Ammon's horn (tissue), 1 donor: Measurements from ENCODE around the gene NR2E1.
A peak's percentile ranks its signal among the peaks of the same experiment; 100 is the strongest.

Source experiments
- DNase-seq: peaks from one replicate; pipeline ENCODE4 v3.0.0-alpha.2; 2016; ENCODE audit warnings: low spot score

Gene NR2E1

GRCh38 chr6:108156180-108156937 is 9.5 kb upstream of the NR2E1 start:
- DNase-seq = no peak

- no peak for DNase-seq
Observed at GRCh38 chr6:108156938-108157233, 8.9 kb upstream of the NR2E1 start.

- no peak for DNase-seq
Observed at GRCh38 chr6:108157234-108157980, 8.4 kb upstream of the NR2E1 start.

DNA sequence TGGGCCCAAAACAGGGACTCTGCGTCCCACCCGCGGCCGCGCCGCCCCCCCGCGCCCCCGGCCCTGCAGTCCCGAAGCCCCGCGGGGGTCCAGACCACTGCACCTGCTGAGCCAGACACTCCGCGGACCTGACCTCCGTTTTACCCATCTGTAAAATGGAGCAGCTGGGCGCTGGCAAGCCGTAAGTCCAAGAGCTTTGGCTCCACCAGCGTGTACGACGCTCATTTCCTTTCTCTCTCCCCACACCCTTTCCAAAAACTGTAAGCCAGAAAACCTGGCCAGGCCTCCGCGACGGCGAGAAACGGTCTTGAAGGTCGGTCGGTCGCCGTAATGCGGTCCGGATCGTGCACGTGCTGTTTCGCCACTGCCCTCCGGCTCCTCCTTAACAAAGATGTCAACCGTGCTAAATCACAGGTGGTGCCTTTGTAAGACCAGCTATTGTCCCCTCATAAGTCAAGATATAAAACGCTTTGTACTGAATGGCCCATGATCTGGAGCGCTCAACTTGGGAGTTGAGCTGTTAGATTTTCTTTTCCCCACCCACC is 7.8 kb upstream of the NR2E1 start:
- no peak for DNase-seq

DNA sequence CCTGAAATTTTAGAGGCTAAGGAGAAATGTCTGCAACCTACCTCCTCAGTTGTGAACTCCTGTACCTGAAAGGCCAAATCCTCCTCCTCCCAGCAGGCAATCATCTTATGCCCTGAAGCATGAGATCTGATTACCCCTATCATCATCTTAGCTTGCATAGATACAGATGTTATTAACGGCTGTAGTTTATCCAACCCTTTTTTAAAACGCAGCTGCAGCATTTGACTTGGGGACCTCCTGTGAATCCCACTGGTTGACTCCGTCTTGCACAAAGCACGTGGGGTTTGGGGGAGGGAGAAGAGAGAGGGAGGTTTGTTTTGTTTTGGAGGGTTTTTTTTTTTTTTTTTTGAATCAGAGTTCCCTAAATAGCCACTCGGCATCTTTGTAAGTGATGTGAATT is 5.8 kb upstream of the NR2E1 start:
- no peak for DNase-seq

DNA sequence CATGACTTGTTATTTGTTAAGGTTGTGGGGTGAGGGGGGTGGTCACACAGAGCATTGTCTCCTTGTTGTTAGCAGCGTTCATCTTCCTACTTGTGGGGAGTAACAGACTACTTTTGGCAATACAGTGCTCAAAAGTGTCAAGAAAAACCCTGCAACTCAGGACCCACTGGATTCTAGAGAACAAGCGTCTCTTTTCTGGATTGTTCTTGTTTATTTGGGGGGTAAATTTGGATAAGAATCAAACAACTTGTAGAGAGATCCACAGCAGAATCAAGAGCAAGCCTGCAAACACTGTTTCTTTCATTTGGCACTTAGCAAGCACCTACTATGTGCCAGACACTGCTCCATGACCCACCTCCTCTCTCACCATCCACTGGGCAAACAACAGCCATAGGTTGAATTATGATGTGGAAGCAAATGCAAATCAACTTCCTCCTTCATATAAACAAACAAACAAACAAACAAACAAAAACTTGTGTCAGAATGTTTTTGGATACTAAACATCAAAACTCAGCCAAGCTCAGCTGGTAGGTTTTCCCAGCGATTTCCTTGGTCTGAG is 4.0 kb upstream of the NR2E1 start:
- no peak for DNase-seq

DNA sequence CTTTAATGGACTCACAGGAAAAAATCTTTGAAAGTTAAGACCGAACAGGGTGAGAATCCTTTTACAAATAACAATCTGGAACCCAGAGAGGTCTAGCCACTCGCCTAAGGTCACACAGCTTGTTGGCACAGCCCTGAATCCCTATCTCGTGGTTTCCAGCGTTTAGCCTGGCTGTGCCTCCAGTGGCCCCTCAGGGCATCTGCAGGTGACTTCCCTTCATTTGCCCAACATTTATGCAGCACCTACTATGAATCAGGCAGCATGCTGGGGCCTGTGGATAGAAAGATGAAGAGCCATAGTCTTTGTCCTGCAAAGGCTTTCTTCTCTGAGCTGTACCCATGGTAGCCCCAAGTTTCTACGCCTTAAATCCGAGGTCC is 2.6 kb upstream of the NR2E1 start:
- no peak for DNase-seq

DNA sequence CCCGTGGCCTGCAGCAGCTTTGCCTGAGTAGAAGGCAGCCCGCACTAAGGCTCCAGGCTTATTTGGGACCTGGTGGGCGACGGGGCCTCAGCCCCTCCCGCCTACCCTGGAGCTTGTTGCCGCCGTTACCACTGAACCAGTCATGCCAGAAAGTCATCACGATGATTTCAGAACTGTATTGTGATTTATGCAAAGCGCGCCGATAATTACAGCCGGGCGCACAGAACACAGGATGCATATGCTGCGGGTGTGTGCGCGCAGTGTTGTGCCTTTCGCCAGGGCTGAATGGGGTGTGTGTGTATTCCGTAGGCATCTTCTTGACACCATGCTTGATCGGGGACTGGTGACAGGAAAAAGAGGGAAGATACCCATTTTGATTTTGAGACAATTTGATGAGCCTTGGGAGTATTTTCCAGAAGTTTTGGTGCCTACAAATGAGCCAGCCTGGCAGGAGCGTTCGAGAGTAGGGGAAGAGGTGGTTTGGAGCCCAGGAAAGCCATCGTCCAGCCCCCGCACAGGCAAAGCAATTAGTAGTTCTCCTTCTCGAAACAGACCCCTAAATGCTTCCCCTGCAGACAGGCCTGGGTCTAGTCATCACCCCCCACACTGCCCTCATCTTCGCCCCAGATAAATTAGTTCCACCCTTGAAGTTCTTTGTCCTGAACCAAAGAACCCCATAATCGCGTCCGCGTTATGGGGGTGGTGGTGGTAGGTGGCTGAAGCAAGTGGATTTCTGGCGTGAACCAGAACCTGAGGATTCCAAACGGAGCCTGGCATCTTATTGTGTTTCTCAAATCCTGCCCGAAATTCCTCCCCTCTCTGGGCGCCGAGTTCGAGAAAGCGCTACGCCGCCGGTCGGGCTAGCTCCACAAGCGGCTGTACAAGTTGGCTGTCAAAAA is 1.9 kb upstream of the NR2E1 start:
- no peak for DNase-seq

- no peak for DNase-seq
Observed at GRCh38 chr6:108164543-108164814, 1.3 kb upstream of the NR2E1 start.

GRCh38 chr6:108164815-108165706 is 761 bp upstream of the NR2E1 start:
- no peak for DNase-seq

DNA sequence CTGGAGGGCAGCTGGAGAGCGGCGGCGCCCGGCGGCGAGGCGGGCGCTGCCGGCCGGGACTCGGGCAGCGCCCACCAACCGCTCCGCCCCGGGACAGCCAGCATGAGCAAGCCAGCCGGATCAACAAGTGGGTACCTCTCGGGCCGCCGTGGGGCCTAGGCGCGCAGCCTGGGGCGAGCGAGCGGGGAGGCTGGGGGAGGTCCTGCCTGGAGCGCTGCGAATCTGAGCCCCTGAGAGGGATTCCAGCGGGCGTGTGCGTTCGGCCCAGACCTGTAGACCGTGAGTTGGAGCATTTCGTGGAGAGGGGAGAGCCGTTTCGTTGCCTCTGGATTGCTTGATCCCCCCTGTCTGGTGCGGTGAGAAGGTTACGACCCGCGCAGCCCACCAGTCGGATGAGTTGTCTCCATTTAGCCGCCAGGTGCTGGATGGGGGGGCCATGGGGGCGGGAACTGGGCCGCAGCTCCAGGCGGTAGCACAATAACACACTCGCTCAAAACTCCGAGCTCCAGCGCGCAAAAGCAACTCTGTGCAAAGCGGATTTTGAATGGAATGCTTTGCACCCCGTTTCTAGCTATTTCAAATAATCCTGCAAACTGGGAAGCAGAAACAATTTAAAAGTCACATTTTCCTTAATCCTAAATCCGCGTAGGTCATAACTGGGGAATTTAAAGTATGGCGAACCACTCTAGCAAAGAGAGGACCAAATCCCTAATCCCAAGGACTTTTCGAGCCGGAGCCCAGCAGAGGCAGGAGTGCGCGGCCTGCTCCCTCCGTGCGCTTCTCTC is 1.0 kb downstream of the NR2E1 start:
- DNase-seq = no peak

DNA sequence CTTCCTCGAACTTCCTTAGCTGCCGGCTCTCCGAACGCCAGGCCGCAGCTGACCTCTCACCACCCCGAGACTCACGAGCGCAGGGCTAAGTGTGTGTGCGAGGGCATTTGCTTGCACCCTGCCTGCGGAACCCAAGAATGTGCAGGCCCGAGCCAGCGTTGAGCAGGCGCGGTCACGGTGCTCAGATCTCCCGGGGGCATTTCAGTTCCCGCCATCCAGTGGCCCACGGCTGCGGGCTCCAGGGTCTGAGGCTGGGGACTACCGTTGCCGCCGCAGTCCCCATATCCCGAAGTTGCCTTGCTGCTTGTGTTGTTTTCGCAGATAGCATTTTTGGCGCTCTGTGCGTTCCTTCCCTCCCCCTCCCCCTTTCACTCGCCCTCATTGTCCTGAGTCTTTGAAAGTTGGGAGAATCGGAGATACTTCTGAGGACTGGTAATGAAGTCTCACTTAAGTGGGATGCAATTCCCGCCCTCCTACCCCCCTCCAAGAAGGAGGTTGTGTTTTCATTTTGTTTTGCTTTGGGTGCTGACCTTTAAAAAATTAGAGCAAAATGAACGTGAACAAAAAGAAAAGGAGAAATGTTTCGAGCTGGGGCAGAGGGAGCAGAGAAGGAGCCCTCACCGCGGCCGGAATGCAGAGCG is 1.7 kb downstream of the NR2E1 start:
- no peak for DNase-seq

DNA sequence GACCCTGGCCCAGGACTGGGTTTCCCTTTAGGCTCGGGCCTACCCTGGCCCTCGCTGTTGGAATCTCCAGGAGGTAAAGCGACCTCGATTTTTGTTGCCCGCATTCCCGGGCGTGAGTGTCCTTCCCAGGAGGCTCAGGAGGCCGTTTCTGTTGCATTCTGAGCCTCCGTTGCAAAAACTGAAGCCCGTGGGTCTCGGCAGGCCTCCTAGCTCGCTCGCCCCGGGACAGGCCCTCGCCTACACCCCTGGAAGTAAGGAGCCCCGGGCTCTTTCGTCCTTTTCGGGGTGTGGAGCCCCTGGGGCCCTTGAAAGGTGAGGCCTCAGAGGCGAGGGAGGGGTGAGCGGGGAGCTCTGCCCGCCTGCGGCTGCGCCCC is 2.3 kb downstream of the NR2E1 start:
- no peak for DNase-seq

GRCh38 chr6:108168501-108169463 is 3.0 kb downstream of the NR2E1 start:
- peak; percentile 43 for DNase-seq

DNA sequence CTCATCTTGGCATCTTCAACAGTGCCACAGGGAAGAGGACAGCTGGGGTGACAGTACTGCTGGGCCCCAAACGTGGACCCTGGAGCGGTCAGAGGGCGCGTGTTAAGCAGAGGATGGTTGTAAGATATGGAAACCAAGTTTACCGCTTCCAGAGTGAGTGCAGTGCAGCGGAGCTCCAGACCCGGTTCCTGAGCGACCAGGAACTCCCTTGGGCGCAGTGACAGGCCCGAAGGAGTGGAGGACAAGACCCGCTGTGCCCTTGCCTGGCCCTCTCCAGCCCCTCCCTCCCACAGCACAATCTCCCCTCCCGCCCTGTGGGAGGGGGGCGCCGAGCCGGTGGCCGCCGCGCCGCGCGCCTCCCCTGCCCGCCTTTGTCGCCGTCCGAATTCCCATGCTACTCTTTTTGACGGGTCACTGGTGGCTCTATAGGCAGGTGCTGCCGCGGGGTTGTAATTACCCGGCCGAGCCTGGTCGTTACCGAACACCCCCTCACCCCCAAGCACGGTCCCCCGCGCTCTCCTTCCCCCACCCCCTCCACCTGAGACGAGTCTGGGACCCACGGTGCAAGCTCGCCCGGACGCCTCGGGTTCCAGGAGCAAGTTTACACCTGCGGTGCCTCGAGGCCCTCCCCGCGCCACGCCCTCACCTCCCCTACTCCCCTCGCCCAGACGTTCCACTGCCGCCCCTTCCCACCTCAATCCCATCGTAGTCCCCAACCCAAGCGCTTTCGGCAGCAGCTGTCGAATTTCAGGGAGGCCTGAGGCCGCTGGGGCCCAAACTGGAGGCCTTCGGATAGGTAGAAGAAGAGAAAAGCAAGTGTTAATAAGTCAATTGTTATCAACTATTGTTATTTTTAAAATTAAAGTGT is 3.9 kb downstream of the NR2E1 start:
- DNase-seq = no peak

- DNase-seq = no peak
Observed at GRCh38 chr6:108170332-108171290, 4.8 kb downstream of the NR2E1 start.
